ENCODE results near the gene PEDS1. TPM values are rescaled to one million over a fixed set of nuclear protein-coding genes. Genes with fewer than 3 reads are reported as not detected.

PEDS1 gene
- total and polyA plus RNA-seq, 2 of the 13 experiments (the other 11 are each of a cell fraction or from before 2014, with no cell fraction given): 30.5 to 93.9 TPM

GRCh38 chr20:50188287-50188688 lies 34.8 kb upstream of the PEDS1 start (continued):
- no peak for TF ChIP-seq SETDB1 (CRISPR knock-in tag; IDR thresholded peaks at IDR 0.05; ENCODE audit: borderline replicate concordance)
- no peak for TF ChIP-seq SIN3A (IDR thresholded peaks at IDR 0.05; ENCODE audit: borderline replicate concordance, low read depth, low read length)
- TF ChIP-seq RFX3 (CRISPR knock-in tag; IDR thresholded peaks at IDR 0.05): no peak
- TF ChIP-seq MAZ (IDR thresholded peaks at IDR 0.05; ENCODE audit: borderline replicate concordance, low read depth, low read length): no peak
- no peak for TF ChIP-seq MAZ (CRISPR knock-in tag; IDR thresholded peaks at IDR 0.05; ENCODE audit: low read depth)
- no peak for TF ChIP-seq CBX1 (IDR thresholded peaks at IDR 0.05; ENCODE audit: low read depth)
- no peak for TF ChIP-seq ZNF18 (CRISPR knock-in tag; IDR thresholded peaks at IDR 0.05; ENCODE audit: insufficient replicate concordance)
- TF ChIP-seq NAIF1 (CRISPR knock-in tag; IDR thresholded peaks at IDR 0.05; ENCODE audit: borderline replicate concordance): no peak
- TF ChIP-seq, protein P1, sequence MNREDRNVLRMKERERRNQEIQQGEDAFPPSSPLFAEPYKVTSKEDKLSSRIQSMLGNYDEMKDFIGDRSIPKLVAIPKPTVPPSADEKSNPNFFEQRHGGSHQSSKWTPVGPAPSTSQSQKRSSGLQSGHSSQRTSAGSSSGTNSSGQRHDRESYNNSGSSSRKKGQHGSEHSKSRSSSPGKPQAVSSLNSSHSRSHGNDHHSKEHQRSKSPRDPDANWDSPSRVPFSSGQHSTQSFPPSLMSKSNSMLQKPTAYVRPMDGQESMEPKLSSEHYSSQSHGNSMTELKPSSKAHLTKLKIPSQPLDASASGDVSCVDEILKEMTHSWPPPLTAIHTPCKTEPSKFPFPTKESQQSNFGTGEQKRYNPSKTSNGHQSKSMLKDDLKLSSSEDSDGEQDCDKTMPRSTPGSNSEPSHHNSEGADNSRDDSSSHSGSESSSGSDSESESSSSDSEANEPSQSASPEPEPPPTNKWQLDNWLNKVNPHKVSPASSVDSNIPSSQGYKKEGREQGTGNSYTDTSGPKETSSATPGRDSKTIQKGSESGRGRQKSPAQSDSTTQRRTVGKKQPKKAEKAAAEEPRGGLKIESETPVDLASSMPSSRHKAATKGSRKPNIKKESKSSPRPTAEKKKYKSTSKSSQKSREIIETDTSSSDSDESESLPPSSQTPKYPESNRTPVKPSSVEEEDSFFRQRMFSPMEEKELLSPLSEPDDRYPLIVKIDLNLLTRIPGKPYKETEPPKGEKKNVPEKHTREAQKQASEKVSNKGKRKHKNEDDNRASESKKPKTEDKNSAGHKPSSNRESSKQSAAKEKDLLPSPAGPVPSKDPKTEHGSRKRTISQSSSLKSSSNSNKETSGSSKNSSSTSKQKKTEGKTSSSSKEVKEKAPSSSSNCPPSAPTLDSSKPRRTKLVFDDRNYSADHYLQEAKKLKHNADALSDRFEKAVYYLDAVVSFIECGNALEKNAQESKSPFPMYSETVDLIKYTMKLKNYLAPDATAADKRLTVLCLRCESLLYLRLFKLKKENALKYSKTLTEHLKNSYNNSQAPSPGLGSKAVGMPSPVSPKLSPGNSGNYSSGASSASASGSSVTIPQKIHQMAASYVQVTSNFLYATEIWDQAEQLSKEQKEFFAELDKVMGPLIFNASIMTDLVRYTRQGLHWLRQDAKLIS (CRISPR knock-in tag; IDR thresholded peaks at IDR 0.05): no peak
- TF ChIP-seq, protein P2, sequence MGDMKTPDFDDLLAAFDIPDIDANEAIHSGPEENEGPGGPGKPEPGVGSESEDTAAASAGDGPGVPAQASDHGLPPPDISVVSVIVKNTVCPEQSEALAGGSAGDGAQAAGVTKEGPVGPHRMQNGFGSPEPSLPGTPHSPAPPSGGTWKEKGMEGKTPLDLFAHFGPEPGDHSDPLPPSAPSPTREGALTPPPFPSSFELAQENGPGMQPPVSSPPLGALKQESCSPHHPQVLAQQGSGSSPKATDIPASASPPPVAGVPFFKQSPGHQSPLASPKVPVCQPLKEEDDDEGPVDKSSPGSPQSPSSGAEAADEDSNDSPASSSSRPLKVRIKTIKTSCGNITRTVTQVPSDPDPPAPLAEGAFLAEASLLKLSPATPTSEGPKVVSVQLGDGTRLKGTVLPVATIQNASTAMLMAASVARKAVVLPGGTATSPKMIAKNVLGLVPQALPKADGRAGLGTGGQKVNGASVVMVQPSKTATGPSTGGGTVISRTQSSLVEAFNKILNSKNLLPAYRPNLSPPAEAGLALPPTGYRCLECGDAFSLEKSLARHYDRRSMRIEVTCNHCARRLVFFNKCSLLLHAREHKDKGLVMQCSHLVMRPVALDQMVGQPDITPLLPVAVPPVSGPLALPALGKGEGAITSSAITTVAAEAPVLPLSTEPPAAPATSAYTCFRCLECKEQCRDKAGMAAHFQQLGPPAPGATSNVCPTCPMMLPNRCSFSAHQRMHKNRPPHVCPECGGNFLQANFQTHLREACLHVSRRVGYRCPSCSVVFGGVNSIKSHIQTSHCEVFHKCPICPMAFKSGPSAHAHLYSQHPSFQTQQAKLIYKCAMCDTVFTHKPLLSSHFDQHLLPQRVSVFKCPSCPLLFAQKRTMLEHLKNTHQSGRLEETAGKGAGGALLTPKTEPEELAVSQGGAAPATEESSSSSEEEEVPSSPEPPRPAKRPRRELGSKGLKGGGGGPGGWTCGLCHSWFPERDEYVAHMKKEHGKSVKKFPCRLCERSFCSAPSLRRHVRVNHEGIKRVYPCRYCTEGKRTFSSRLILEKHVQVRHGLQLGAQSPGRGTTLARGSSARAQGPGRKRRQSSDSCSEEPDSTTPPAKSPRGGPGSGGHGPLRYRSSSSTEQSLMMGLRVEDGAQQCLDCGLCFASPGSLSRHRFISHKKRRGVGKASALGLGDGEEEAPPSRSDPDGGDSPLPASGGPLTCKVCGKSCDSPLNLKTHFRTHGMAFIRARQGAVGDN (CRISPR knock-in tag; IDR thresholded peaks at IDR 0.05): no peak
- TF ChIP-seq USF2 (IDR thresholded peaks at IDR 0.05; ENCODE audit: low read depth, low read length): no peak
- no peak for TF ChIP-seq USF2 (CRISPR knock-in tag; IDR thresholded peaks at IDR 0.05; ENCODE audit: borderline replicate concordance)
- no peak for TF ChIP-seq BCL6 (CRISPR knock-in tag; IDR thresholded peaks at IDR 0.05)
- TF ChIP-seq, protein P3, sequence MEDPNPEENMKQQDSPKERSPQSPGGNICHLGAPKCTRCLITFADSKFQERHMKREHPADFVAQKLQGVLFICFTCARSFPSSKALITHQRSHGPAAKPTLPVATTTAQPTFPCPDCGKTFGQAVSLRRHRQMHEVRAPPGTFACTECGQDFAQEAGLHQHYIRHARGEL (CRISPR knock-in tag; IDR thresholded peaks at IDR 0.05): no peak
- no peak for TF ChIP-seq NFKB2 (CRISPR knock-in tag; IDR thresholded peaks at IDR 0.05; ENCODE audit: borderline replicate concordance)
- TF ChIP-seq NFATC3 (CRISPR knock-in tag; IDR thresholded peaks at IDR 0.05): no peak
- TF ChIP-seq ZNF260 (CRISPR knock-in tag; IDR thresholded peaks at IDR 0.05; ENCODE audit: borderline replicate concordance, low read depth): no peak
- TF ChIP-seq ZNF644 (CRISPR knock-in tag; IDR thresholded peaks at IDR 0.05; ENCODE audit: low read depth): no peak

Measured in HepG2 (cell line).